ENCODE results near the gene CNDP2.

The CNDP2 gene

DNA sequence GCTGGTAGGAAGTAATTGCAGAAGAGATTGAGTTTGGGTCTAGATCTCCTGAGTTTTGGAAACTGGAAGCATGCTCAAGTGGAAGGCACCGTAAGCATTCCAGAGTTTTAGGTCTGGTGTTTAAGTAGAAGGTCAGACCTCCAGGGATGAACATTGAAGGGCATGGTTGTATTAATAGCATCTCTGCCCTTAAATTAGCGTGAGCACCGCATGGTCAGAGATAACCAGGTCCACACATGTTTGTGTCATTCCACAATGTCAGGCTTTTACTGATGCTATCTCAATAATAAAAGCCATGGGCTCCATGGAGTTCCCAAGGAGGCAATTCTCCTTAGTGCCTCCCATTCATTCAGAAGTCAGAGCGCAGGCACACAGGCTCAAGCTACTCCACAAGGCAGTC, 73.2 kb downstream of the CNDP2 start:
- no peak for DNase-seq (ENCODE audit: low read depth, low spot score)
- CTCF ChIA-PET: interaction anchor here (1.4 kb wide), 1 partner anchor 17 kb away, joined by 6 read pairs; no protein-coding TSS in a partner anchor
- TF ChIP-seq CTCF (IDR thresholded peaks at IDR 0.05; ENCODE audit: insufficient read depth, low read length, missing control alignments): no peak
- H3K4me3 ChIP-seq (ENCODE audit: low read depth, low read length): no peak overlapping the region
- POLR2A ChIA-PET: no interaction called here

- CTCF ChIA-PET: interaction anchor here (0.8 kb wide), 1 partner anchor 19 kb away, joined by 3 read pairs; no protein-coding TSS in a partner anchor
These were observed 74.1 kb downstream of the CNDP2 start for GRCh38 chr18:74570266-74570665.

GRCh38 chr18:74571895-74572680, 75.9 kb downstream of the CNDP2 start:
- no peak for DNase-seq (ENCODE audit: low read depth, low spot score)
- TF ChIP-seq CTCF (IDR thresholded peaks at IDR 0.05; ENCODE audit: insufficient read depth, low read length, missing control alignments): no peak
- CTCF ChIA-PET: interaction anchor here (1.1 kb wide), 1 partner anchor 8 kb away, joined by 3 read pairs; no protein-coding TSS in a partner anchor
- no peak overlapping the region for H3K4me3 ChIP-seq (ENCODE audit: low read depth, low read length)
- POLR2A ChIA-PET: no interaction called here

More at GRCh38 chr18:74570266-74570665, 74.1 kb downstream of the CNDP2 start:
- no peak for TF ChIP-seq CTCF (IDR thresholded peaks at IDR 0.05; ENCODE audit: insufficient read depth, low read length, missing control alignments)
- POLR2A ChIA-PET: no interaction called here
- H3K4me3 ChIP-seq (ENCODE audit: low read depth, low read length): no peak overlapping the region
- no peak for DNase-seq (ENCODE audit: low read depth, low spot score)

- no peak for TF ChIP-seq CTCF (IDR thresholded peaks at IDR 0.05; ENCODE audit: insufficient read depth, low read length, missing control alignments)
- POLR2A ChIA-PET: no interaction called here
- H3K4me3 ChIP-seq (ENCODE audit: low read depth, low read length): no peak overlapping the region
- DNase-seq (ENCODE audit: low read depth, low spot score): no peak
- CTCF ChIA-PET: no interaction called here
These were observed 76.9 kb downstream of the CNDP2 start for GRCh38 chr18:74573053-74573452.
